Astrocyte (in vitro differentiated cells and primary cell): ENCODE measurements around the gene NEB. TPM values are rescaled to one million over a fixed set of nuclear protein-coding genes. Genes with fewer than 3 reads are reported as not detected.

Source experiments
- DNase-seq: peaks from one replicate; pipeline ENCODE4 v3.0.0-alpha.2; 2010; ENCODE audit warnings: low read depth
- FAIRE-seq: peaks from 2 replicates; lab custom pipeline; 2011; peaks lifted over from hg19 to GRCh38; lab: Jason Lieb, UNC
- H2AFZ ChIP-seq: 2 replicates; pipeline ENCODE4 v1.6.0; 2012; ENCODE audit warnings: low read depth, low read length, inconsistent platforms
- H3K27ac ChIP-seq: 2 replicates; pipeline ENCODE4 v1.5.1; 2011; ENCODE audit warnings: low read depth, low read length, inconsistent platforms
- H3K27me3 ChIP-seq: 2 replicates; pipeline ENCODE4 v1.6.0; 2011; ENCODE audit warnings: low read length, inconsistent platforms; ENCODE audit not compliant: insufficient read depth
- H3K36me3 ChIP-seq: 2 replicates; pipeline ENCODE4 v1.5.1; 2011; ENCODE audit warnings: low read length, inconsistent platforms; ENCODE audit not compliant: insufficient read depth
- H3K4me1 ChIP-seq: 2 replicates; pipeline ENCODE4 v1.5.1; 2011; ENCODE audit warnings: low read length, inconsistent platforms; ENCODE audit not compliant: insufficient read depth
- H3K4me2 ChIP-seq: 2 replicates; pipeline ENCODE4 v1.6.0; 2012; ENCODE audit warnings: low read length, inconsistent platforms
- H3K4me3 ChIP-seq: 2 replicates; pipeline ENCODE4 v1.5.1; 2011; ENCODE audit warnings: low read depth, mild to moderate bottlenecking, low read length, inconsistent platforms; ENCODE audit not compliant: insufficient read depth
- H3K79me2 ChIP-seq: 2 replicates; pipeline ENCODE4 v1.6.0; 2012; ENCODE audit warnings: mild to moderate bottlenecking, low read length, inconsistent platforms; ENCODE audit not compliant: insufficient read depth
- H3K9ac ChIP-seq: 2 replicates; pipeline ENCODE4 v1.6.0; 2012; ENCODE audit warnings: mild to moderate bottlenecking, low read length, inconsistent platforms
- H3K9me3 ChIP-seq: 2 replicates; pipeline ENCODE4 v1.5.1; 2012; ENCODE audit warnings: low read depth, mild to moderate bottlenecking, low read length, inconsistent platforms; ENCODE audit not compliant: insufficient read depth
- H4K20me1 ChIP-seq: 2 replicates; pipeline ENCODE4 v1.6.0; 2012; ENCODE audit warnings: low read length, inconsistent platforms; ENCODE audit not compliant: insufficient read depth
- H3K27ac Mint-ChIP-seq: one replicate; pipeline ENCODE4 v1.8.0; 2021; ENCODE audit warnings: mild to moderate bottlenecking, mixed read lengths; ENCODE audit not compliant: unreplicated experiment
- H3K27me3 Mint-ChIP-seq: one replicate; pipeline ENCODE4 v1.8.0; 2021; ENCODE audit warnings: low read depth, mixed read lengths; ENCODE audit not compliant: unreplicated experiment
- H3K36me3 Mint-ChIP-seq: one replicate; pipeline ENCODE4 v1.8.0; 2021; ENCODE audit warnings: low read depth, mixed read lengths; ENCODE audit not compliant: unreplicated experiment
- H3K4me1 Mint-ChIP-seq: one replicate; pipeline ENCODE4 v1.8.0; 2021; ENCODE audit warnings: low read depth, mixed read lengths; ENCODE audit not compliant: unreplicated experiment
- H3K4me3 Mint-ChIP-seq: one replicate; pipeline ENCODE4 v1.8.0; 2021; ENCODE audit warnings: mild to moderate bottlenecking, moderate library complexity, mixed read lengths; ENCODE audit not compliant: unreplicated experiment
- H3K9me3 Mint-ChIP-seq: one replicate; pipeline ENCODE4 v1.8.0; 2021; ENCODE audit warnings: mild to moderate bottlenecking, mixed read lengths; ENCODE audit not compliant: unreplicated experiment
- CTCF ChIP-seq: IDR thresholded peaks from 2 replicates; pipeline ENCODE4 v1.5.1; 2011; ENCODE audit warnings: low read depth, mild to moderate bottlenecking, inconsistent platforms, low read length, moderate library complexity; ENCODE audit not compliant: insufficient read depth
- EZH2 ChIP-seq: IDR thresholded peaks from 2 replicates; pipeline ENCODE4 v1.6.1; 2012; ENCODE audit warnings: mild to moderate bottlenecking, low read length, inconsistent platforms; ENCODE audit not compliant: insufficient read depth
- total RNA-seq: library from RNA; stranded (reverse); gene quantifications from 2 replicates; pipeline ENCODE4 v1.2.1, GENCODE V29; 2021

Gene NEB
- total RNA-seq, 1 donor from 2014 or later = 0.82 TPM

GRCh38 chr2:151654085-151654484 lies 80.2 kb downstream of the NEB start:
- DNase-seq (no peak), FAIRE-seq (no peak)
- no peaks in the 10 kb centered on the region for H3K9me3 Mint-ChIP-seq
- H3K4me1 ChIP-seq = peaks cover 12% of the 10 kb centered on the region
- H3K4me2 ChIP-seq = no peak overlapping the region
- H3K36me3 ChIP-seq = no peaks in the 10 kb centered on the region
- no peak for TF ChIP-seq CTCF
- TF ChIP-seq EZH2 = no peak
- no peaks in the 10 kb centered on the region for H4K20me1 ChIP-seq
- H3K4me3 Mint-ChIP-seq = no peak overlapping the region
- H3K36me3 Mint-ChIP-seq = no peaks in the 10 kb centered on the region
- H3K27ac Mint-ChIP-seq = no peak overlapping the region
- H2AFZ ChIP-seq = no peak overlapping the region
- no peaks in the 10 kb centered on the region for H3K9me3 ChIP-seq
- peaks cover 4% of the 10 kb centered on the region for H3K4me1 Mint-ChIP-seq
- no peaks in the 10 kb centered on the region for H3K27me3 Mint-ChIP-seq
- H3K27me3 ChIP-seq = peaks cover 5% of the 10 kb centered on the region
- no peak overlapping the region for H3K4me3 ChIP-seq
- no peak overlapping the region for H3K9ac ChIP-seq
- no peak overlapping the region for H3K27ac ChIP-seq
- H3K79me2 ChIP-seq = no peaks in the 10 kb centered on the region

GRCh38 chr2:151651274-151651673 lies 83.0 kb downstream of the NEB start:
- H3K4me2 ChIP-seq = no peak overlapping the region
- Mint-ChIP-seq H3K9me3 (no peaks in the 10 kb centered on the region), H3K36me3 (no peaks in the 10 kb centered on the region), H3K4me3 (no peak overlapping the region), H3K4me1 (no peaks in the 10 kb centered on the region), H3K27me3 (no peaks in the 10 kb centered on the region), H3K27ac (no peak overlapping the region)
- TF ChIP-seq EZH2 = no peak
- TF ChIP-seq CTCF = no peak
- H3K79me2 ChIP-seq = no peaks in the 10 kb centered on the region
- no peak overlapping the region for H3K4me3 ChIP-seq
- peaks cover 5% of the 10 kb centered on the region for H3K27me3 ChIP-seq
- H3K36me3 ChIP-seq = no peaks in the 10 kb centered on the region
- FAIRE-seq = no peak
- DNase-seq = no peak
- no peaks in the 10 kb centered on the region for H4K20me1 ChIP-seq
- H3K27ac ChIP-seq = no peak overlapping the region
- H2AFZ ChIP-seq = no peak overlapping the region
- H3K9me3 ChIP-seq = no peaks in the 10 kb centered on the region
- no peak overlapping the region for H3K9ac ChIP-seq
- no peaks in the 10 kb centered on the region for H3K4me1 ChIP-seq

- no peaks in the 10 kb centered on the region for H3K4me1 ChIP-seq
- no peak overlapping the region for H3K27ac ChIP-seq
- TF ChIP-seq EZH2 (no peak), CTCF (no peak)
- no peaks in the 10 kb centered on the region for H3K4me1 Mint-ChIP-seq
- no peak overlapping the region for H3K4me3 ChIP-seq
- H3K36me3 Mint-ChIP-seq = no peaks in the 10 kb centered on the region
- FAIRE-seq = no peak
- no peaks in the 10 kb centered on the region for H3K9me3 Mint-ChIP-seq
- H3K79me2 ChIP-seq = no peaks in the 10 kb centered on the region
- no peak overlapping the region for H3K27ac Mint-ChIP-seq
- H3K4me2 ChIP-seq = no peak overlapping the region
- no peak for DNase-seq
- no peak overlapping the region for H2AFZ ChIP-seq
- no peak overlapping the region for H3K4me3 Mint-ChIP-seq
- peaks cover 5% of the 10 kb centered on the region for H3K27me3 ChIP-seq
- no peaks in the 10 kb centered on the region for H4K20me1 ChIP-seq
- no peaks in the 10 kb centered on the region for H3K9me3 ChIP-seq
- no peaks in the 10 kb centered on the region for H3K27me3 Mint-ChIP-seq
- no peak overlapping the region for H3K9ac ChIP-seq
- no peaks in the 10 kb centered on the region for H3K36me3 ChIP-seq
These were observed 83.8 kb downstream of the NEB start for GRCh38 chr2:151650456-151650855.
